HCT116 (cell line): ENCODE results near the gene LDLRAD4. TPM values are rescaled to one million over a fixed set of nuclear protein-coding genes. Genes with fewer than 3 reads are reported as not detected.

Experiments used
- ATAC-seq: fragments of 200-7000 bp; cut with Tn5 transposase; 2 replicates; pipeline ENCODE4 v1.9.1; 2020; ENCODE audit warnings: mild to moderate bottlenecking, moderate library complexity
- BruUV-seq: library from RNA; stranded (reverse); fragments of 400-500 nt; replicated peaks from 2 replicates; lab custom pipeline; 2021; lab: Mats Ljungman, UMichigan
- CTCF ChIA-PET: fragments of 300-600 bp; sonication (Branson Sonifier 250); formaldehyde crosslinking; loops from one replicate; lab custom pipeline; 2021; ENCODE audit warnings: antibody characterized with exemption; lab: Charles Lee
- POLR2A ChIA-PET: fragments of 300-600, 350-600 bp; sonication (Branson Sonifier 250); formaldehyde crosslinking; loops from one replicate; lab custom pipeline; 2021; ENCODE audit warnings: antibody characterized with exemption; lab: Charles Lee
- RAD21 ChIA-PET, 2 experiments: fragments of 300-600 bp; sonication (Branson Sonifier 250); formaldehyde crosslinking; loops; one replicate each; lab custom pipeline; 2023; ENCODE audit warnings: low total read pairs in 2 of 2; ENCODE audit not compliant: uncharacterized antibody in 2 of 2, unreplicated experiment in 2 of 2, low non-redundant PET in 1 of 2; lab: Charles Lee
- DNase-seq: peaks from one replicate; pipeline ENCODE4 v3.0.0-alpha.2; 2010; ENCODE audit warnings: low read depth, low spot score
- H2AFZ ChIP-seq: fragments of 200-600 bp; shearing (Covaris generic), sonication (generic); 2 replicates; pipeline ENCODE4 v1.6.1; 2017; ENCODE audit warnings: low read depth, mixed run types, mixed read lengths, antibody characterized with exemption, low read length; ENCODE audit not compliant: poor library complexity, severe bottlenecking
- H3K27ac ChIP-seq: 2 replicates; pipeline ENCODE4 v1.5.1; 2012; ENCODE audit warnings: low read depth, low read length
- H3K27me3 ChIP-seq: fragments of 200-600 bp; sonication (generic); 2 replicates; pipeline ENCODE4 v1.6.1; 2016; ENCODE audit warnings: mixed run types, low read length, mixed read lengths; ENCODE audit not compliant: insufficient read depth
- H3K36me3 ChIP-seq, 2 experiments: fragments of 200-500 bp in 1 of 2; fragments of 200-600 bp in 1 of 2; sonication (Bioruptor generic) in 1 of 2; sonication (generic) in 1 of 2; 2 replicates each; pipeline versions ENCODE4 v1.5.1 to v1.6.1; 2014 to 2016; ENCODE audit warnings: low read length in 2 of 2, inconsistent platforms in 1 of 2, mixed read lengths in 1 of 2, mixed run types in 1 of 2; ENCODE audit not compliant: insufficient read depth in 2 of 2, control insufficient read depth in 1 of 2
- H3K4me1 ChIP-seq, 2 experiments: fragments of 200-600 bp in 1 of 2; sonication (generic) in 1 of 2; 2 replicates each; pipeline versions ENCODE4 v1.5.1 to v1.6.1; 2012 to 2017; ENCODE audit warnings: low read length in 2 of 2, inconsistent platforms in 1 of 2, mild to moderate bottlenecking in 1 of 2, mixed read lengths in 1 of 2, mixed run types in 1 of 2, moderate library complexity in 1 of 2; ENCODE audit not compliant: insufficient read depth in 2 of 2, control insufficient read depth in 1 of 2
- H3K4me2 ChIP-seq: fragments of 200-600 bp; sonication (generic); 2 replicates; pipeline ENCODE4 v1.6.1; 2017; ENCODE audit warnings: mixed run types, low read length, mixed read lengths
- H3K4me3 ChIP-seq, 2 experiments: fragments of 200-600 bp in 1 of 2; sonication (generic) in 1 of 2; replicated peaks in 1 of 2; 2 replicates each; pipeline ENCODE4 v1.5.1; 2011 to 2016; ENCODE audit warnings: low read length in 2 of 2, control low read depth in 1 of 2, low read depth in 1 of 2, mild to moderate bottlenecking in 1 of 2, mixed read lengths in 1 of 2, mixed run types in 1 of 2
- H3K79me2 ChIP-seq: fragments of 200-600 bp; sonication (generic); 2 replicates; pipeline ENCODE4 v1.6.1; 2017; ENCODE audit warnings: mild to moderate bottlenecking, mixed run types, low read length, moderate library complexity, mixed read lengths; ENCODE audit not compliant: insufficient read depth
- H3K9ac ChIP-seq: fragments of 200-600 bp; sonication (generic); 2 replicates; pipeline ENCODE4 v1.6.1; 2016; ENCODE audit warnings: low read length, mixed read lengths
- H3K9me2 ChIP-seq: fragments of 200-600 bp; sonication (generic), shearing (Covaris generic); 2 replicates; pipeline ENCODE4 v1.6.1; 2017; ENCODE audit warnings: mixed run types, mild to moderate bottlenecking, moderate library complexity; ENCODE audit not compliant: insufficient read depth
- H3K9me3 ChIP-seq, 2 experiments: fragments of 200-500 bp in 1 of 2; fragments of 200-600 bp in 1 of 2; sonication (Bioruptor generic) in 1 of 2; sonication (generic) in 1 of 2; 2 replicates each; pipeline ENCODE4 v1.6.1; 2014 to 2017; ENCODE audit warnings: low read length in 2 of 2, mixed read lengths in 2 of 2, inconsistent platforms in 1 of 2, low read depth in 1 of 2, mild to moderate bottlenecking in 1 of 2, mixed run types in 1 of 2, moderate library complexity in 1 of 2; ENCODE audit not compliant: control insufficient read depth in 1 of 2, insufficient read depth in 1 of 2
- H4K20me1 ChIP-seq: fragments of 200-600 bp; sonication (generic), shearing (Covaris generic); 2 replicates; pipeline ENCODE4 v1.6.1; 2017; ENCODE audit warnings: mixed run types, mild to moderate bottlenecking, moderate library complexity; ENCODE audit not compliant: insufficient read depth
- CBX3 ChIP-seq: IDR thresholded peaks from 2 replicates; pipeline ENCODE4 v1.6.1; 2012; ENCODE audit warnings: low read depth
- CEBPB ChIP-seq: IDR thresholded peaks from 2 replicates; pipeline ENCODE4 v1.6.1; 2012; ENCODE audit warnings: low read depth
- EGR1 ChIP-seq: IDR thresholded peaks from 2 replicates; pipeline ENCODE4 v1.6.1; 2012; ENCODE audit warnings: low read depth
- ELF1 ChIP-seq: IDR thresholded peaks from 2 replicates; pipeline ENCODE4 v1.6.1; 2012; ENCODE audit warnings: low read depth, borderline replicate concordance
- EZH2 ChIP-seq: fragments of 200-600 bp; sonication (generic); IDR thresholded peaks from 2 replicates; pipeline ENCODE4 v1.6.1; 2017; ENCODE audit warnings: antibody characterized with exemption, mixed run types
- EZH2phosphoT487 ChIP-seq: fragments of 200-600 bp; IDR thresholded peaks from 2 replicates; pipeline ENCODE4 v1.6.1; 2018; ENCODE audit warnings: antibody characterized with exemption, borderline replicate concordance
- FOSL1 ChIP-seq: IDR thresholded peaks from 2 replicates; pipeline ENCODE4 v1.6.1; 2012; ENCODE audit warnings: low read depth
- JUND ChIP-seq: IDR thresholded peaks from 2 replicates; pipeline ENCODE4 v1.6.1; 2012
- SIN3A ChIP-seq: IDR thresholded peaks from 2 replicates; pipeline ENCODE4 v1.6.1; 2012; ENCODE audit warnings: low read depth
- SP1 ChIP-seq: IDR thresholded peaks from 2 replicates; pipeline ENCODE4 v1.6.1; 2012; ENCODE audit warnings: low read depth
- TCF7L2 ChIP-seq: IDR thresholded peaks from 2 replicates; pipeline ENCODE4 v1.7.0; 2011; ENCODE audit warnings: borderline replicate concordance, inconsistent platforms; ENCODE audit not compliant: insufficient read depth, insufficient read length; ENCODE audit errors: extremely low read depth
- YY1 ChIP-seq: IDR thresholded peaks from 2 replicates; pipeline ENCODE4 v1.6.1; 2011; ENCODE audit warnings: low read length, low read depth, moderate library complexity, mild to moderate bottlenecking; ENCODE audit not compliant: insufficient replicate concordance; ENCODE audit errors: extremely low read depth
- ZFX ChIP-seq: fragments of 450-650 bp; IDR thresholded peaks from 2 replicates; pipeline ENCODE4 v1.6.1; 2017
- ZNF274 ChIP-seq: fragments of 200-500 bp; sonication (Bioruptor generic); IDR thresholded peaks from 2 replicates; pipeline ENCODE4 v1.6.1; 2014; ENCODE audit warnings: mild to moderate bottlenecking, low read depth, low read length, inconsistent platforms
- intact Hi-C: fragments of 100-400 bp; cut with micrococcal nuclease; formaldehyde crosslinking; loops from 2 replicates; pipeline ENCODE4 v1.10.0; 2022
- total RNA-seq: library from RNA; stranded (reverse); gene quantifications from one replicate; pipeline ENCODE4 v1.2.1, GENCODE V29; 2021; ENCODE audit not compliant: unreplicated experiment
- TF ChIP-seq, protein P1 (sequence below): IDR thresholded peaks from 2 replicates; pipeline ENCODE4 v1.6.1; 2012; ENCODE audit warnings: low read depth
- TF ChIP-seq, protein P2 (sequence below): IDR thresholded peaks from 2 replicates; pipeline ENCODE4 v1.6.1; 2011; ENCODE audit warnings: mild to moderate bottlenecking, low read length, moderate library complexity; ENCODE audit not compliant: insufficient replicate concordance; ENCODE audit errors: extremely low read depth
- TF ChIP-seq, protein P3 (sequence below): IDR thresholded peaks from 2 replicates; pipeline ENCODE4 v1.6.1; 2012

The LDLRAD4 gene
- total RNA-seq, 1 experiment from 2014 or later: 1.2 TPM

DNA sequence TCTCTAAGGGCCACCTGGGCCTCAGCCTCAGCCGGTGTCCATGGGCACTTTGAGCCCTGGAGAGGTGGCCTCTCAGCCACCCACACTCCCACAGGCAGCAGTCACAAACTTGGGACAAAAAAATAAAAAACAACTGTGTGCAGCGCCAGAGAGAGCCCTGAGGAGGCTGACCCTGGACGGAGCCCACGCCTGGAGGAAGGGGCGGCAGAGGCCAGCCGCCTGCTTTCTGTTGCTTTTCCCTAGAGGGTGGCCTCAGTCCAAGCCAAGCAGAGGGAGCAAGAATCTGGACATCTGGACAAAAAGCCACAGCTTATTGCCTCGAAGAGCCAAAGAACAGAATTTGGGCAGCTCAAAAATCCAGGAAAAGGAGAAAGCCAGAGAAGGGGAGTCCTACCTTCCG is 43.3 kb upstream of the LDLRAD4 start:
- DNase-seq (no peak), ATAC-seq (no peak)
- BruUV-seq: no TSS peak
- ChIA-PET CTCF (no interaction called here), RAD21 (no interaction called here), POLR2A (no interaction called here)
- Histone ChIP-seq H4K20me1 (no peaks in the 10 kb centered on the region), H3K79me2 (no peaks in the 10 kb centered on the region), H2AFZ (no peak overlapping the region), H3K4me1 (no peaks in the 10 kb centered on the region), H3K9me3 (no peaks in the 10 kb centered on the region), H3K27ac (no peak overlapping the region), H3K9ac (no peak overlapping the region), H3K9me2 (no peaks in the 10 kb centered on the region), H3K27me3 (no peaks in the 10 kb centered on the region), H3K4me2 (no peak overlapping the region), H3K36me3 (no peaks in the 10 kb centered on the region), H3K4me3 (no peak overlapping the region)
- intact Hi-C loops: no loop called here
- TF ChIP-seq ELF1 (no peak), ZNF274 (no peak), CBX3 (no peak), EZH2 (no peak), ZFX (no peak), EGR1 (no peak), TCF7L2 (no peak)

DNA sequence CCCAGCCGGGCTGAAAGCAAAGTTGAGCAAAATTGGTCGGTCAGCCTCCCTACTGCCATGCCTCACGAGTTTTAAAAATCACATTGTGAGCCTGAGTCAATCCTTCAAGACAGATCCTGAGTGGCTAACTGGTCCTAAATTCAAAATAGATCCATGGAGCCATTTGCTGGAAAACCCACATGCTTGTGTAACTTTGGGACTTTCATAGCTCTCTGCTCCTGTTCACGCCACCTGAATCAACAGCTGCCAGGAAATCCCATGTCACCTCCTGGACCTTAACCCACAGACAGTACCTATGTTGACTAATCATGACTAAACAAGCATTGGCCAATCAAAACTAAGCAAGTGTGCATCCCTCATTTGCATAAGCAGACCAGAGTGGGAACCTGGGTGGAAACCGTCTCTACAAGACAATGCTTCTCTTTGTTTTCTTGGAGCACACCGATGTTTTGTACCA is 42.8 kb upstream of the LDLRAD4 start:
- no peak for ATAC-seq
- TF ChIP-seq ZNF274 (no peak), FOSL1 (no peak), CBX3 (no peak), CEBPB (no peak), SP1 (no peak), SIN3A (no peak), EZH2 (no peak), YY1 (no peak), JUND (no peak), EZH2phosphoT487 (no peak)
- TF ChIP-seq, protein P1, sequence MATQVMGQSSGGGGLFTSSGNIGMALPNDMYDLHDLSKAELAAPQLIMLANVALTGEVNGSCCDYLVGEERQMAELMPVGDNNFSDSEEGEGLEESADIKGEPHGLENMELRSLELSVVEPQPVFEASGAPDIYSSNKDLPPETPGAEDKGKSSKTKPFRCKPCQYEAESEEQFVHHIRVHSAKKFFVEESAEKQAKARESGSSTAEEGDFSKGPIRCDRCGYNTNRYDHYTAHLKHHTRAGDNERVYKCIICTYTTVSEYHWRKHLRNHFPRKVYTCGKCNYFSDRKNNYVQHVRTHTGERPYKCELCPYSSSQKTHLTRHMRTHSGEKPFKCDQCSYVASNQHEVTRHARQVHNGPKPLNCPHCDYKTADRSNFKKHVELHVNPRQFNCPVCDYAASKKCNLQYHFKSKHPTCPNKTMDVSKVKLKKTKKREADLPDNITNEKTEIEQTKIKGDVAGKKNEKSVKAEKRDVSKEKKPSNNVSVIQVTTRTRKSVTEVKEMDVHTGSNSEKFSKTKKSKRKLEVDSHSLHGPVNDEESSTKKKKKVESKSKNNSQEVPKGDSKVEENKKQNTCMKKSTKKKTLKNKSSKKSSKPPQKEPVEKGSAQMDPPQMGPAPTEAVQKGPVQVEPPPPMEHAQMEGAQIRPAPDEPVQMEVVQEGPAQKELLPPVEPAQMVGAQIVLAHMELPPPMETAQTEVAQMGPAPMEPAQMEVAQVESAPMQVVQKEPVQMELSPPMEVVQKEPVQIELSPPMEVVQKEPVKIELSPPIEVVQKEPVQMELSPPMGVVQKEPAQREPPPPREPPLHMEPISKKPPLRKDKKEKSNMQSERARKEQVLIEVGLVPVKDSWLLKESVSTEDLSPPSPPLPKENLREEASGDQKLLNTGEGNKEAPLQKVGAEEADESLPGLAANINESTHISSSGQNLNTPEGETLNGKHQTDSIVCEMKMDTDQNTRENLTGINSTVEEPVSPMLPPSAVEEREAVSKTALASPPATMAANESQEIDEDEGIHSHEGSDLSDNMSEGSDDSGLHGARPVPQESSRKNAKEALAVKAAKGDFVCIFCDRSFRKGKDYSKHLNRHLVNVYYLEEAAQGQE: no peak
- TF ChIP-seq, protein P2, sequence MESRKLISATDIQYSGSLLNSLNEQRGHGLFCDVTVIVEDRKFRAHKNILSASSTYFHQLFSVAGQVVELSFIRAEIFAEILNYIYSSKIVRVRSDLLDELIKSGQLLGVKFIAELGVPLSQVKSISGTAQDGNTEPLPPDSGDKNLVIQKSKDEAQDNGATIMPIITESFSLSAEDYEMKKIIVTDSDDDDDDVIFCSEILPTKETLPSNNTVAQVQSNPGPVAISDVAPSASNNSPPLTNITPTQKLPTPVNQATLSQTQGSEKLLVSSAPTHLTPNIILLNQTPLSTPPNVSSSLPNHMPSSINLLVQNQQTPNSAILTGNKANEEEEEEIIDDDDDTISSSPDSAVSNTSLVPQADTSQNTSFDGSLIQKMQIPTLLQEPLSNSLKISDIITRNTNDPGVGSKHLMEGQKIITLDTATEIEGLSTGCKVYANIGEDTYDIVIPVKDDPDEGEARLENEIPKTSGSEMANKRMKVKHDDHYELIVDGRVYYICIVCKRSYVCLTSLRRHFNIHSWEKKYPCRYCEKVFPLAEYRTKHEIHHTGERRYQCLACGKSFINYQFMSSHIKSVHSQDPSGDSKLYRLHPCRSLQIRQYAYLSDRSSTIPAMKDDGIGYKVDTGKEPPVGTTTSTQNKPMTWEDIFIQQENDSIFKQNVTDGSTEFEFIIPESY: no peak
- TF ChIP-seq, protein P3, sequence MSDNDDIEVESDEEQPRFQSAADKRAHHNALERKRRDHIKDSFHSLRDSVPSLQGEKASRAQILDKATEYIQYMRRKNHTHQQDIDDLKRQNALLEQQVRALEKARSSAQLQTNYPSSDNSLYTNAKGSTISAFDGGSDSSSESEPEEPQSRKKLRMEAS: no peak

More for the DNA sequence above, 42.8 kb upstream of the LDLRAD4 start:
- DNase-seq: no peak
- no peak overlapping the region for H3K9ac ChIP-seq
- no peaks in the 10 kb centered on the region for H3K9me3 ChIP-seq
- RAD21 ChIA-PET: no interaction called here
- H3K4me3 ChIP-seq: no peak overlapping the region
- no peak overlapping the region for H2AFZ ChIP-seq
- H3K4me1 ChIP-seq: no peaks in the 10 kb centered on the region
- H3K9me2 ChIP-seq: no peaks in the 10 kb centered on the region
- no peak overlapping the region for H3K4me2 ChIP-seq
- H3K36me3 ChIP-seq: no peaks in the 10 kb centered on the region
- intact Hi-C loops: no loop called here
- H3K27me3 ChIP-seq: no peaks in the 10 kb centered on the region
- no peak overlapping the region for H3K27ac ChIP-seq
- no TSS peak for BruUV-seq
- POLR2A ChIA-PET: no interaction called here
- CTCF ChIA-PET: no interaction called here
- H4K20me1 ChIP-seq: no peaks in the 10 kb centered on the region
- no peaks in the 10 kb centered on the region for H3K79me2 ChIP-seq
